GM11168 (cell line): ENCODE measurements around the gene COMTD1.
"Not testable (repeated sequence)": the region's sequence is repeated elsewhere in the genome, so short reads cannot be mapped to it uniquely, and the experiment has no call there.

Experiments used
- in situ Hi-C: fragments of 300-500 bp; cut with MboI; formaldehyde crosslinking; loops from one replicate; pipeline ENCODE4 v1.12.0; 2022; ENCODE audit warnings: low sequenced_read_pairs; ENCODE audit not compliant: unreplicated experiment

Gene COMTD1

GRCh38 chr10:75228278-75228677 is 7.5 kb downstream of the COMTD1 start:
- in situ Hi-C loops, result loop anchor here (25.0 kb wide), 1 partner anchor 391 kb away; the partner anchor contains the start of gene KAT6B

- in situ Hi-C loops, result loop anchor here (25.0 kb wide), 1 partner anchor 389 kb away; the partner anchor contains the start of gene KAT6B
These were observed 9.1 kb downstream of the COMTD1 start for GRCh38 chr10:75226656-75227055.

- in situ Hi-C loops, result loop anchor here (25.0 kb wide), 1 partner anchor 389 kb away; the partner anchor contains the start of gene KAT6B
These were observed 9.7 kb downstream of the COMTD1 start for GRCh38 chr10:75226095-75226494.

DNA sequence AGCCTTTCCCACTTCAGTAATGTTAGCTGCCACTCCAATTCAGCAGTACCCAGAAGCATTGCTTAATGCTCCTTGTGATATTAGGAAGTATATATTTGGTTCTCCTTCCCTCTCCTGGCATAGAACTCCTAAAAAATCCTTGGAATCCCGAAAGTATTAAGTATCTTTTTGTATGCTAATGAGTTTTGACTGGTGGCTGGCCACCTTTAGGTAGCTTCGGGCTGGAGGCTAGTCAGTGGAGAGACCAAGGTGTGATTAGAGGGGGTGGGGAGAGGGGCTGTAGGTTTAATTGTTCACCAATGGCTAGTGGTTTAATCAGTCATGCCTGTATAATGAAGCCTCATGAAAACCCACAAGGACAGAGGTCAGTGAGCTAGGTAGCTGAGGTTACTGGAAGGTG is 12.2 kb downstream of the COMTD1 start:
- in situ Hi-C loops, result no loop called here

- in situ Hi-C loops, result not testable (repeated sequence)
These were observed 14.3 kb downstream of the COMTD1 start for GRCh38 chr10:75221492-75221891.

- in situ Hi-C loops, result no loop called here
These were observed 15.5 kb downstream of the COMTD1 start for GRCh38 chr10:75220274-75220673.

- in situ Hi-C loops, result no loop called here
These were observed 23.4 kb downstream of the COMTD1 start for GRCh38 chr10:75212343-75212742.

- in situ Hi-C loops, result no loop called here
These were observed 24.6 kb downstream of the COMTD1 start for GRCh38 chr10:75211007-75211691.

DNA sequence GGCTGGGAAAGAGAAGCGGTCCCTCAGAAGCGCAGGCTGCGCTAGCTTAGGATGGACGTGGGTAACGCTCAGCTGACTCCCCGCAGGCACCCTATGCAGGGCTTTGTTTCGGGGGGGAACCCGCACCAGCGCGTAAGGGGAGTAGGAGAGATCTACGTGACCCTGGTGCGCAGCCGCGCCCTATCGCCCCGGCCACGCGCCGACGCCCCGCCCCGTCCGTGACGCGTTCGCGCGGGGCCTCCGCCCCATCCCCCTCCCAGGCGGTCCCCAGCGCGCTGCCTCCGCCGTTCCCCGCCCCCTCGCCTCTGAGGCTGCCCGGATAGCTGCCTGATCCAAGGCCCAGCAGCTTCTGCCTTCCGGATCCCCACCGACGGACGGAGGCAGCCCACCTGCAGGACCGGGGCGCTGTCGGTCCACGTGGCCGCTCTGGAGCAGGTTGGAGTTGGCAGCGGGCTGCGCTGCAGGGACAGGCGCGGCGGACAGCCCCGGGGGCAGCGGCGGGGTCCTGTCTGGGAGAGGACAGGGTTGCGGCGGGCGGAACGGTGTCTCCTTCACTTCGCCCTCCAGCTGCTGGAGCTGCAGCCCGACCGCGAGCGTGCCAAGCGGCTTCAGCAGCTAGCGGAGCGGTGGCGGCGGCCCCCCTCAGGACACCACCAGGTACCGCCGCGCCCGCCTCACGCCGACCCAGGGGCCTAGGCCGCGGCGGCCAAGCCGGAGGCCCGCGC is 25.3 kb downstream of the COMTD1 start, which contains the start of gene VDAC2:
TSS of gene VDAC2 (plus strand) at position 515 of the 725 bp plus-strand sequence. CDS start 363 bp downstream, outside the sequence.
- in situ Hi-C loops, result no loop called here

DNA sequence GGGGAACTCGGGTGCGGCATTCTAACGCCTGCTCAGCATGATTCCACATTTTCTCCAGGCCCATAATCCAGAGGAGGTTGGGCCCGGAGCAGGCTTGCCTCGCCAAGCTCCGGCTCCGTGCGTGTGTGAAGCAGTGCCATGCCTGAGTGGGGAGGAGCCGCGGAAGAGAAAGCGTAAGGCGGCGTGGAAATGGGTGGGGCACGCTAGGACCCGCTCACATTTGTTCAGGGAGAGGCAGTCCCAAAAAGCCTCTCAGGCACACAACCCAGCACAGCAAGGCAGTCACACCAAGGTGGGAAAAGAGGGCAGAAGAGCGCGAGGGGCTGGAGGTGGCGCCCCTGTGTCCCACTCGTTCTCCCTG is 25.9 kb downstream of the COMTD1 start:
- in situ Hi-C loops, result no loop called here

GRCh38 chr10:75209086-75209920 is 26.5 kb downstream of the COMTD1 start:
- in situ Hi-C loops, result no loop called here

GRCh38 chr10:75208181-75208580 is 27.6 kb downstream of the COMTD1 start:
- in situ Hi-C loops, result no loop called here

GRCh38 chr10:75207857-75208144 is 28.0 kb downstream of the COMTD1 start:
- in situ Hi-C loops, result no loop called here

- in situ Hi-C loops, result no loop called here
These were observed 28.5 kb downstream of the COMTD1 start for GRCh38 chr10:75207079-75207856.

DNA sequence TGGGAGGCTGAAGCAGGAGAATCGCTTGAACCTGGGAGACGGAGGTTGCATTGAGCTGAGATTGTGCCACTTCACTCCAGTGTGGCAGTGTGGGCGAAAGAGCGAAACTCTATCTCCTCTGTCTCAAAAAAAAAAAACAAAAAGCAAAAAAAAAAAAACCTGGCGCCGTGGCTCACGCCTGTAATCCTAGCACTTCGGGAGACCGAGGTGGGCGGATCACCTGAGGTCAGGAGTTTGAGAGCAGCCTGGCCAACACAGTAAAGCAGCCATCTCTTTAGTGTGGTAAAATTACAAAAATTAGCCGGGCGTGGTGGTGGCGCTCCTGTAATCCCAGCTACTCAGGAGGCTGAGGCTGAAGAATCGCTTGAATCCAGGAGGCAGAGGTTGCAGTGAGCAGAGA is 29.1 kb downstream of the COMTD1 start:
- in situ Hi-C loops, result not testable (repeated sequence)

DNA sequence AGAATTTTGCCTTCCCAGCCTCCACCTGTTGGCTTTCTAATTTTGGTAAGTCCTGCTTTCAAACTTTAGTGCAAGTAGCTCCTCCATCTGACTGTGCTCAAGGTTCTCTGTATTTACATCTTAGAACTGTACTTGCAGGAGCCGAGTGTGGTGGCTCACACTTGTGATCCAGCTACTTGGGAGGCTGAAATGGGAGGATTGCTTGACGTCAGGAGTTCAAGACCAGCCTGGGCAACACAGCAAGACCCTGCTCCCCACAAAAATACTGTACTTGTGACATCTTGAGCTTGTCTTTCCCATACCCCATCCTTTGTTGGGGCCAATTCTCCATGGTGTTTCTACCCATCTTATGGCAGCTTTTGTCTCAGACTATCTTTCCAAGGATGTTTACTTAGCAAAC is 29.8 kb downstream of the COMTD1 start:
- in situ Hi-C loops, result no loop called here

GRCh38 chr10:75203724-75204123 is 32.0 kb downstream of the COMTD1 start:
- in situ Hi-C loops, result no loop called here

- in situ Hi-C loops, result not testable (repeated sequence)
These were observed 32.6 kb downstream of the COMTD1 start for GRCh38 chr10:75203046-75203620.

DNA sequence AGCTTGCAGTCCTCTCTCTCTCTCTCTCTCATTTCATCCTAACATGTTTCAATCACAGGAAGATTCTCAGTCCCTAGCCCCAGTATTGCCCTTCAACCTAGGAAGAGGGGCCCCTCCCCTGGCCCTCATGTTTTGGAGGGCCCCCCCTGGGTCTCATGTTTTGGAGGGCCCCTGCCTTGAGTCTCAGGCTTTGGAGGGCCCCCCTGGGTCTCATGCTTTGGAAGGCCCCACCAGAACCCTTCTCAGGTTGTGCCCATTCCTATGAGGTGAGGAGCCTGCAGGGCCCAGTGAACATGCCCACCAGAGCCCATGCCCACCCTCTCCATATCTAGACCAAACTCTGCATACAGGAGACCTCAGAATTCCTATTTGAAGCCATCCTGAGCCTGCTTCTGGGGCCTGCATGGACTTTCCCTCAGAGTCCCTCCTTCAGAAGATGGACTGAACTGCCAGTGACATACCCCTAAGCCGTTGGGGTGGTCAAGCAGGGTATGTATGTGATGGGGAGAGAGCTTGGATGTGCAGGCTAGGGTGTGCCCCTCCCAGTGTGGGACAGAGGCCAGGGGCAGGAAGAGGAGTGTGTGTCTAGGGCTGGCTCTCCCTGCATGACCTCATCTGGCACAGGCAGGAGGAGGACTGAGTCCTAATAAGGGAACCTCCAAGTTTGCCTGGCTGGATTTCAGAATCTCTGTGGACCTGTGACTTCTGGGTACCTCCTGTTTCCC is 33.3 kb downstream of the COMTD1 start:
- in situ Hi-C loops, result no loop called here
